ENCODE measurements around the gene HDGFL3. TPM values are rescaled to one million over a fixed set of nuclear protein-coding genes. Genes with fewer than 3 reads are reported as not detected.

HDGFL3 gene
- total and polyA plus RNA-seq, 7 donors: 2.6 to 10.4 (median 4.8) TPM

- TF ChIP-seq CTCF (IDR thresholded peaks at IDR 0.05): no peak
- ATAC-seq: no peak
- WGBS, 3 donors: 86 to 97% (median 91%) methylated on average over 4 of the region's 4 CpGs
- Histone ChIP-seq H3K36me3 (ENCODE audit: insufficient read depth in 1 of 2, low read depth in 1 of 2) (no peaks in the 10 kb centered on the region), H3K4me3 (no peak overlapping the region), H3K27ac (no peak overlapping the region), H3K4me1 (peaks cover 32% of the 10 kb centered on the region), H3K9me3 (no peaks in the 10 kb centered on the region), H3K27me3 (ENCODE audit: insufficient read depth in 3 of 3, low read length in 2 of 3) (no peaks in the 10 kb centered on the region)
- intact Hi-C loops (cut with DNase I): no loop called here
- DNase-seq: no peak
These were observed 103.5 kb downstream of the HDGFL3 start for GRCh38 chr15:83104141-83104540.

- H3K4me3 ChIP-seq: no peak overlapping the region
- peaks cover 6% of the 10 kb centered on the region for H3K9me3 ChIP-seq
- no peaks in the 10 kb centered on the region for H3K27me3 ChIP-seq (ENCODE audit: insufficient read depth in 3 of 3, low read length in 2 of 3)
- peaks cover 26% of the 10 kb centered on the region for H3K4me1 ChIP-seq
- H3K27ac ChIP-seq: no peak overlapping the region
- DNase-seq: no peak
- intact Hi-C loops (cut with DNase I): no loop called here
- no peak for TF ChIP-seq CTCF (IDR thresholded peaks at IDR 0.05)
- ATAC-seq: no peak
- WGBS, 3 donors: 58 to 67% (median 63%) methylated on average over 2 of the region's 2 CpGs
- H3K36me3 ChIP-seq (ENCODE audit: insufficient read depth in 1 of 2, low read depth in 1 of 2): no peaks in the 10 kb centered on the region
These were observed 105.3 kb downstream of the HDGFL3 start for GRCh38 chr15:83102346-83102745.

GRCh38 chr15:83100097-83100646 lies 107.5 kb downstream of the HDGFL3 start:
- intact Hi-C loops (cut with DNase I): no loop called here
- H3K4me1 ChIP-seq: peaks cover 23% of the 10 kb centered on the region
- no peaks in the 10 kb centered on the region for H3K36me3 ChIP-seq (ENCODE audit: insufficient read depth in 1 of 2, low read depth in 1 of 2)
- no peak for DNase-seq
- WGBS, 3 donors: 7 to 9% (median 8%) methylated on average over 2 of the region's 2 CpGs
- peaks cover 6% of the 10 kb centered on the region for H3K9me3 ChIP-seq
- H3K27ac ChIP-seq: peak overlapping the region; percentile 74
- TF ChIP-seq CTCF (IDR thresholded peaks at IDR 0.05): no peak
- no peaks in the 10 kb centered on the region for H3K27me3 ChIP-seq (ENCODE audit: insufficient read depth in 3 of 3, low read length in 2 of 3)
- ATAC-seq: peak; percentile 70 to 88 (median 78)
- H3K4me3 ChIP-seq: peak overlapping the region; percentile 26

GRCh38 chr15:83099290-83099689 lies 108.3 kb downstream of the HDGFL3 start:
- peak overlapping the region; percentile 74 for H3K27ac ChIP-seq

More at GRCh38 chr15:83099290-83099689, 108.3 kb downstream of the HDGFL3 start:
- intact Hi-C loops (cut with DNase I): no loop called here
- Histone ChIP-seq H3K4me1 (peaks cover 31% of the 10 kb centered on the region), H3K27me3 (ENCODE audit: insufficient read depth in 3 of 3, low read length in 2 of 3) (no peaks in the 10 kb centered on the region), H3K9me3 (peaks cover 6% of the 10 kb centered on the region), H3K4me3 (peak overlapping the region; percentile 26), H3K36me3 (ENCODE audit: insufficient read depth in 1 of 2, low read depth in 1 of 2) (no peaks in the 10 kb centered on the region)
- TF ChIP-seq CTCF (IDR thresholded peaks at IDR 0.05): no peak
- ATAC-seq: peak in 2 of 4 donors; percentile 26 to 72
- DNase-seq: no peak
- WGBS, 3 donors: 29 to 54% (median 31%) methylated on average over 2 of the region's 2 CpGs
